ENCODE results near the gene UBB.

The UBB gene

DNA sequence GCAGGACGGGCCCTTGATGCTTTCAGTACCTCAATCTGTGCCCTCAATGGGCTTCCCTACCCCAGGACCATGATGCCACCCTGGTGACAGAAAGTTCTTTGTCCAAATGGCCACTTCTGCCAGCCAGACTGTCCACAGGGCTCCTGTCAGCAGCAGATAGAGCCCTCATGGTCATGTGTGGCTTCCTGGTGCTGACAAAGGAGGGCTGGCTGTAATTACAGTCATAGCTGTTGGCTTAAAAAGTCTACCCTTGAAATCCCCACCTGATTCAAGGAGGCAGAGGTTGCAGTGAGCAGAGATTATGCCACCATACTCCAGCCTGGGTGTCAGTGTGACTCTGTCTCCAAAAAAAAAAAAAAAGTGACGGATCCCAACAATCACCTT lies 37.8 kb downstream of the UBB start:
- no peak overlapping the region for H3K4me3 ChIP-seq (ENCODE audit: low read depth, low read length)
- TF ChIP-seq, protein P1, sequence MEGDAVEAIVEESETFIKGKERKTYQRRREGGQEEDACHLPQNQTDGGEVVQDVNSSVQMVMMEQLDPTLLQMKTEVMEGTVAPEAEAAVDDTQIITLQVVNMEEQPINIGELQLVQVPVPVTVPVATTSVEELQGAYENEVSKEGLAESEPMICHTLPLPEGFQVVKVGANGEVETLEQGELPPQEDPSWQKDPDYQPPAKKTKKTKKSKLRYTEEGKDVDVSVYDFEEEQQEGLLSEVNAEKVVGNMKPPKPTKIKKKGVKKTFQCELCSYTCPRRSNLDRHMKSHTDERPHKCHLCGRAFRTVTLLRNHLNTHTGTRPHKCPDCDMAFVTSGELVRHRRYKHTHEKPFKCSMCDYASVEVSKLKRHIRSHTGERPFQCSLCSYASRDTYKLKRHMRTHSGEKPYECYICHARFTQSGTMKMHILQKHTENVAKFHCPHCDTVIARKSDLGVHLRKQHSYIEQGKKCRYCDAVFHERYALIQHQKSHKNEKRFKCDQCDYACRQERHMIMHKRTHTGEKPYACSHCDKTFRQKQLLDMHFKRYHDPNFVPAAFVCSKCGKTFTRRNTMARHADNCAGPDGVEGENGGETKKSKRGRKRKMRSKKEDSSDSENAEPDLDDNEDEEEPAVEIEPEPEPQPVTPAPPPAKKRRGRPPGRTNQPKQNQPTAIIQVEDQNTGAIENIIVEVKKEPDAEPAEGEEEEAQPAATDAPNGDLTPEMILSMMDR (IDR thresholded peaks at IDR 0.05; ENCODE audit: borderline replicate concordance, insufficient read depth, low read depth, low read length), result no peak

DNA sequence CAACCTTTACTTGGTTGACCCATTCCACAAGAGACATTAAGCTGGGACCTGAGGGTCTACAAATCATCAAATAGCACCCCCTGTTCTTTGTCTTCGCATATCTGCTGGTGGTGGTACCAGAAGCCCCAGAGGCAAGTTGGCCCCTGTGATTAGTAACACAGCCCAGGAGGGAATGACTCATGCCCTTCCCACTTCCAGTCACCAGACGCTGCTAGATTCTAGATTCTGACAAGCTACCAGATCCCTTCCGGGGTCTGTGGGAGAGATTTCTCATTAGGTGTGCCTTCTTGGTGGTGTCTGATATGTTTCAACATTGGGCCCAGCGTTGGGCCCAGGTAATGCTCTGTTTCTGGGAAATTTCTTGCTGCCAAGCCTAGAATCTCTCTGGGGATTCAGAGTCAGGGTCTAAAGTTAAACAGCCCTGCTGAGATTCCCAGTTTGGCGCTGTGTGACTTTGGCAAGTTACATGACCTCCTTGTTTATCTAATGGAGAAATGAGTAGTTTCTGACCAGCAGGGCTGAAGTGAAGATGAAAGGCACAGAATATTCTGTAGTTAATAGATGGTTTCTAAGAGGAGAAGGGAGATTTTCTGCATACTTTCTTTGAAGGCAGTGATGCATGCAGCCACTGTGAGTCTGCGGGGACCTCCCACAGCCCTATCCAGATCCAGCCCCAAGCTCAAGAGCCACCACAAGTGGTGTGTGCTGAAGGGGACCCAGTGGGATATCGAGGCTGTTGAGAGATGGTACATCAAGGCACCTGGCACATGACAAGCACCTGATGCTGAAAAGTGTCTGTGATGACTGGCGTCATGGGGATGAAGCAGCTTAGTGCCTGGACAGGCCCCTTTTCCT lies 38.4 kb downstream of the UBB start:
- TF ChIP-seq, protein P1 (IDR thresholded peaks at IDR 0.05; ENCODE audit: borderline replicate concordance, insufficient read depth, low read depth, low read length), result no peak
- H3K4me3 ChIP-seq (ENCODE audit: low read depth, low read length), result no peak overlapping the region

DNA sequence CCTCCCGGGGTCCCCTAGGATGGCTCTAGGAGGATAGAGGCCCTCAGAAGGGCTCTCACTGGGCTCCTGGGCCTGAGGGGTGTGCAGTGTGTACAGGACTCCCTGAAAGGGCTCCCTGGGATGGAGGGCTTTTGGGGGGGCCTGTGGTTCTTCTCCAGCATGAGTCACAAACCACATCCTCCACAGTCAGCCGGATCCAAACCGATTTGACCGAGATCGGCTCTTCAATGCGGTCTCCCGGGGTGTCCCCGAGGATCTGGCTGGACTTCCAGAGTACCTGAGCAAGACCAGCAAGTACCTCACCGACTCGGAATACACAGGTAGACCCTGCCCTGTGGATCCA lies 39.0 kb downstream of the UBB start:
- TF ChIP-seq, protein P1 (IDR thresholded peaks at IDR 0.05; ENCODE audit: borderline replicate concordance, insufficient read depth, low read depth, low read length), result no peak
- H3K4me3 ChIP-seq (ENCODE audit: low read depth, low read length), result no peak overlapping the region

DNA sequence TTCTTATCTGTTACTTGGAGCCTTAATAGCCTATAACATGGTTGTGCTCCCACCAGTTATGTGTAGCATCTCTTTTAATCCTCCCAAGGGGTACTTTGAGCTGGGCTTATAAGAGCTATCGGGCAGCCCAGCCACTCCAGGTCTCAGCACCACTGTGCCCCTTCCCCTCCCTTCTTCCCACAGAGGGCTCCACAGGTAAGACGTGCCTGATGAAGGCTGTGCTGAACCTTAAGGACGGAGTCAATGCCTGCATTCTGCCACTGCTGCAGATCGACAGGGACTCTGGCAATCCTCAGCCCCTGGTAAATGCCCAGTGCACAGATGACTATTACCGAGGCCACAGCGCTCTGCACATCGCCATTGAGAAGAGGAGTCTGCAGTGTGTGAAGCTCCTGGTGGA lies 41.5 kb downstream of the UBB start:
- TF ChIP-seq, protein P1 (IDR thresholded peaks at IDR 0.05; ENCODE audit: borderline replicate concordance, insufficient read depth, low read depth, low read length), result no peak
- H3K4me3 ChIP-seq (ENCODE audit: low read depth, low read length), result no peak overlapping the region

DNA sequence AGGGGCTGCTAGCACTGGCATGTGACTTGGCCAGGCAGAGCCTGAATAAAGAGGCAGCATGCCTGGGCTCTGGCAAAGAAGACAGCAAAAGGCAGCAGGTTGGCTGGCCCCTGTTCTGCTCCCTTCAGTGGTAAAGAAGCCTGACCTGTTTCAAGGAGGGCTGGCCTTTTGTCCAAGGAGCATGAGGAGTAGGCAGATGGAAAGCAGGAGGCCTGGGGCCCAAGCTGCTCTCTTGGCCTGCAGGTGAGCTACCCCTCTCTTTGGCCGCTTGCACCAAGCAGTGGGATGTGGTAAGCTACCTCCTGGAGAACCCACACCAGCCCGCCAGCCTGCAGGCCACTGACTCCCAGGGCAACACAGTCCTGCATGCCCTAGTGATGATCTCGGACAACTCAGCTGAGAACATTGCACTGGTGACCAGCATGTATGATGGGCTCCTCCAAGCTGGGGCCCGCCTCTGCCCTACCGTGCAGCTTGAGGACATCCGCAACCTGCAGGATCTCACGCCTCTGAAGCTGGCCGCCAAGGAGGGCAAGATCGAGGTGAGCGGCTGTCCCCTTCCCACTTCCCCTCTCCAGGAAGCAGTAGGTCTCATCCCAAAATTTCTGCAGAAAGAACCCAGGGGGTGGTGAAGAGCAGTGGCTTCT lies 42.5 kb downstream of the UBB start:
- H3K4me3 ChIP-seq (ENCODE audit: low read depth, low read length), result no peak overlapping the region

DNA sequence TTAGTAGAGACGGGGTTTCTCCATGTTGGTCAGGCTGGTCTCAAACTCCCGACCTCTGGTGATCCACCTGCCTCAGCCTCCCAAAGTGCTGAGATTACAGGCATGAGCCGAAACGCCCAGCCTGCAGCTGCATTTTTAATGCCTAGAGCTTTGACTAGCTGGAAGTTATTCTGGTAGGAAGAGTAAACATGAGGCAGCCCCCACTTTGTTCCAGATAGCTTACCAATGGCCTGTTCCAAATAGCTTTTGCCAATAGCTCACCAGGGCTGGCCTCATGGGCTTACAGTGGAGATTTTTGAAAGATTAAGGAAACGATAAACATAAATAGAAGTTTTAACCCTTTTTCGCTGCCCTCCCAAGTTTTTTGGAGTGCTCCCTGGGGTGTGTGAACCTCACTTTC lies 44.3 kb downstream of the UBB start:
- no peak overlapping the region for H3K4me3 ChIP-seq (ENCODE audit: low read depth, low read length)
- TF ChIP-seq, protein P1 (IDR thresholded peaks at IDR 0.05; ENCODE audit: borderline replicate concordance, insufficient read depth, low read depth, low read length), result no peak

More for the DNA sequence above, 42.5 kb downstream of the UBB start:
- TF ChIP-seq, protein P1 (IDR thresholded peaks at IDR 0.05; ENCODE audit: borderline replicate concordance, insufficient read depth, low read depth, low read length), result no peak
